Smooth muscle cell (in vitro differentiated cells): Measurements from ENCODE around the gene PBX1. TPM values are rescaled to one million over a fixed set of nuclear protein-coding genes. Genes with fewer than 3 reads are reported as not detected.
A peak's percentile ranks its signal among the peaks of the same experiment; 100 is the strongest.

Experiments
- DNase-seq: peaks from one replicate; lab custom pipeline; 2025; ENCODE audit not compliant: unreplicated experiment; lab: John Stamatoyannopoulos, UW
- H2AFZ ChIP-seq: fragments of 200-600 bp; sonication (generic); 2 replicates; pipeline ENCODE4 v1.6.0; 2016; ENCODE audit warnings: antibody characterized with exemption, low read depth, mild to moderate bottlenecking
- H3F3A ChIP-seq: fragments of 200-600 bp; sonication (generic); 2 replicates; pipeline ENCODE4 v1.6.0; 2017; ENCODE audit warnings: antibody characterized with exemption, low read depth
- H3K27ac ChIP-seq: fragments of 200-600 bp; sonication (generic); 2 replicates; pipeline ENCODE4 v1.5.1; 2016; ENCODE audit warnings: low read depth, mild to moderate bottlenecking
- H3K27me3 ChIP-seq: fragments of 200-600 bp; sonication (generic); 2 replicates; pipeline ENCODE4 v1.6.1; 2016; ENCODE audit warnings: low read depth, mild to moderate bottlenecking
- H3K36me3 ChIP-seq: fragments of 200-600 bp; sonication (generic); 2 replicates; pipeline ENCODE4 v1.5.1; 2016; ENCODE audit warnings: low read depth
- H3K4me1 ChIP-seq: fragments of 200-600 bp; sonication (generic); 2 replicates; pipeline ENCODE4 v1.5.1; 2016; ENCODE audit warnings: low read depth
- H3K4me2 ChIP-seq: fragments of 200-600 bp; sonication (generic); 2 replicates; pipeline ENCODE4 v1.6.0; 2016; ENCODE audit warnings: mild to moderate bottlenecking
- H3K4me3 ChIP-seq: fragments of 200-600 bp; sonication (generic); 2 replicates; pipeline ENCODE4 v1.5.1; 2016; ENCODE audit warnings: mild to moderate bottlenecking
- H3K79me2 ChIP-seq: fragments of 200-600 bp; sonication (generic); 2 replicates; pipeline ENCODE4 v1.6.0; 2016; ENCODE audit warnings: low read depth, mild to moderate bottlenecking
- H3K9ac ChIP-seq: fragments of 200-600 bp; sonication (generic); 2 replicates; pipeline ENCODE4 v1.6.0; 2016; ENCODE audit warnings: low read depth
- H3K9me3 ChIP-seq: fragments of 200-600 bp; sonication (generic); replicated peaks from 2 replicates; pipeline ENCODE4 v1.5.1; 2016; ENCODE audit warnings: low read depth
- H4K20me1 ChIP-seq: fragments of 200-600 bp; sonication (generic); 2 replicates; pipeline ENCODE4 v1.6.0; 2016; ENCODE audit warnings: low read depth
- CTCF ChIP-seq: fragments of 200-600 bp; sonication (generic); IDR thresholded peaks from 2 replicates; pipeline ENCODE4 v1.5.1; 2017; ENCODE audit warnings: borderline replicate concordance, mild to moderate bottlenecking, antibody characterized with exemption; ENCODE audit not compliant: insufficient read depth, poor library complexity, severe bottlenecking
- WGBS: methylation state at CpG from one replicate; pipeline ENCODE4 v1.1.7; 2016; ENCODE audit warnings: low lambda C conversion rate; 5-methylcytosine and 5-hydroxymethylcytosine counted together
- polyA plus RNA-seq: library from polyadenylated mRNA; unstranded; fragments of >200 nt; fragmentation: Nextera tagmentation; extraction: Ambion mirVana; gene quantifications from 2 replicates; pipeline ENCODE4 v1.2.1, GENCODE V29; 2016
- total RNA-seq: library from RNA; depleted of rRNA; stranded (reverse); fragments of >200 nt; gene quantifications from 2 replicates; pipeline ENCODE4 v1.2.3, GENCODE V29; 2014

The PBX1 gene
- total and polyA plus RNA-seq, 2 experiments from 2014 or later, result 8.1 to 70.8 TPM

GRCh38 chr1:164746632-164747031, 187.6 kb downstream of the PBX1 start:
- no peaks in the 10 kb centered on the region for H3K9me3 ChIP-seq
- H3K79me2 ChIP-seq, result peaks cover 30% of the 10 kb centered on the region
- no peaks in the 10 kb centered on the region for H3K36me3 ChIP-seq
- H3K27me3 ChIP-seq, result no peaks in the 10 kb centered on the region
- peak overlapping the region; percentile 84 for H3K27ac ChIP-seq
- H3K4me1 ChIP-seq, result peaks cover 24% of the 10 kb centered on the region
- H2AFZ ChIP-seq, result no peak overlapping the region
- H3K4me2 ChIP-seq, result no peak overlapping the region
- H3F3A ChIP-seq, result peaks cover 32% of the 10 kb centered on the region
- no peaks in the 10 kb centered on the region for H4K20me1 ChIP-seq
- 87% methylated on average over 5 of the region's 5 CpGs for WGBS
- no peak for DNase-seq
- no peak for TF ChIP-seq CTCF
- H3K4me3 ChIP-seq, result no peak overlapping the region
- no peak overlapping the region for H3K9ac ChIP-seq

DNA sequence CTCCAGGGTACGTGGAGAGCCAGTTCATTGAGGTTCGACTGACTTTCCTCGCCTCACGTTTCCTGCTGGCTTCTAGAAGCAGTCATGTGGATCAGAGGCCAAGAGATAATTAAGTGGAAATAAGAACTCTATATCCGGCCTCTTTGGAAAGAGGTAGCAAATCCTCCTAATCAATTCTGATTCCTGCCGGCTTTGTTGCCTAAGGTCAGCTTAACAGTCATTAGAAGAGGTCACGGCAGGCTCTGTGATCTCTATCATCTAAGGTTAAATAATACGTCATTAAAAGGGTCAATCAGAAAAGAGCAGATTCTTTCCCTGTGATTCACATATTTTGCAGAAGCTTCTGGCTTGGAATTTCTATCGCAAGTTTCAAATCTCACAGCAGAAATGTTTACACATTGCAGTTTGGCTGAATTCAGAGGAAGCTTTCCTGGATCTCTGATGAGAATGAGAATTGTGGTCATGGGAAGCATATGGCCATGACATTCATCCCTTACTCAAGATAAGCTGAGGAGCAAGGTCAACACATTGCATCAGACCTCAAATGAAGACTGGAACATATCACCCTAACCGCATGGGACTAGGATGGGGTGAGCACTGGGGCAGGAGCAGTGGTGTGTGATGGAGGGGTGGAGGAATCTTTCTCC, 189.4 kb downstream of the PBX1 start:
- TF ChIP-seq CTCF, result no peak
- Histone ChIP-seq H3K9me3 (no peaks in the 10 kb centered on the region), H3K79me2 (peaks cover 35% of the 10 kb centered on the region), H3F3A (peaks cover 32% of the 10 kb centered on the region), H3K27me3 (no peaks in the 10 kb centered on the region), H4K20me1 (no peaks in the 10 kb centered on the region), H3K4me3 (no peak overlapping the region), H3K36me3 (no peaks in the 10 kb centered on the region), H3K4me2 (peak overlapping the region; percentile 60), H3K4me1 (peaks cover 24% of the 10 kb centered on the region), H3K9ac (peak overlapping the region; percentile 4), H2AFZ (no peak overlapping the region), H3K27ac (peak overlapping the region; percentile 84)
- 4% methylated on average over 10 of the region's 10 CpGs for WGBS
- no peak for DNase-seq

DNA sequence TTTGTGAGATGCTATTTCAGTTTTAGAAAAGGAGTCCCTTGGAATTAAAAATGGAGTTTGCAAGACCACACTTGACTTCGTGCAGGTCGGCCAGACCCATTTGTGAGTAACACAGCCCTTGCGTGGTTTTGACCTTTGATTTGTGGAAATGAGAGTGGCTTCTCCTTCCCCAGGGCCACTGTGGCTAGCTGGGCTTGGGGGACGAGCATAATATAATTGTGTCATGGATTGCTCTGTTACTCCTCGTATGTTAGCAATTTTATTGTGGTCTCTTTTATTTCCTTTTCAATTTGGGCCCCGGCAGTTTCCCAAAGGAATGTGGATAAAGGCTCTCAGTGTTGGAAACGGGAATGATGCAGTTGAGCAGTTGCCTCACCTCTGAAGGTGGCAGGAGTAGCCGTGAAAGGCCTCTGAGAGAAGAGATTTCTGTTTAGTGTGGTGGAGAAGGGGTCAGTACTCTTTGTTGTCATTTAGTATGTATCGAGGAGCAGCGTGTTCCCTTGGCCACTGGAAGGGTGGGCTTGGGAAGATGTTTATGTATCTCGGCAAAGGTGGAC, 194.6 kb downstream of the PBX1 start:
- Histone ChIP-seq H3K27me3 (no peaks in the 10 kb centered on the region), H3K4me3 (no peak overlapping the region), H4K20me1 (no peaks in the 10 kb centered on the region), H3K79me2 (peaks cover 40% of the 10 kb centered on the region), H3K4me2 (no peak overlapping the region), H3F3A (peaks cover 20% of the 10 kb centered on the region), H2AFZ (no peak overlapping the region), H3K27ac (no peak overlapping the region), H3K36me3 (no peaks in the 10 kb centered on the region), H3K9ac (no peak overlapping the region), H3K4me1 (peaks cover 9% of the 10 kb centered on the region), H3K9me3 (no peaks in the 10 kb centered on the region)
- TF ChIP-seq CTCF, result no peak
- DNase-seq, result no peak
- 85% methylated on average over 11 of the region's 11 CpGs for WGBS

GRCh38 chr1:164754088-164754600, 195.2 kb downstream of the PBX1 start:
- Histone ChIP-seq H3K79me2 (peaks cover 40% of the 10 kb centered on the region), H2AFZ (no peak overlapping the region), H4K20me1 (no peaks in the 10 kb centered on the region), H3K4me3 (no peak overlapping the region), H3K27ac (no peak overlapping the region), H3K4me2 (no peak overlapping the region), H3F3A (peaks cover 14% of the 10 kb centered on the region), H3K36me3 (no peaks in the 10 kb centered on the region), H3K9me3 (no peaks in the 10 kb centered on the region), H3K27me3 (no peaks in the 10 kb centered on the region), H3K4me1 (peaks cover 5% of the 10 kb centered on the region), H3K9ac (no peak overlapping the region)
- no peak for TF ChIP-seq CTCF
- WGBS, result 76% methylated on average over 8 of the region's 8 CpGs
- no peak for DNase-seq
